Adrenal gland (tissue), 5 donors: ENCODE results near the gene ADK.

Experiments
- POLR2A ChIP-seq, 2 donors: fragments of 450-650 bp; IDR thresholded peaks; one replicate each; pipeline ENCODE4 v1.6.1; 2017; ENCODE audit warnings: antibody characterized with exemption in 2 of 2, mild to moderate bottlenecking in 2 of 2, moderate library complexity in 1 of 2
- TF ChIP-seq, protein P1 (sequence below), 6 experiments: fragments of 450-650 bp in 4 of 6; fragments of 200-600 bp in 2 of 6; sonication (generic) in 1 of 6; IDR thresholded peaks; 1 replicate in 5 of 6; 2 replicates in 1 of 6; pipeline versions ENCODE4 v1.5.1 to v1.8.0; 2016 to 2021; ENCODE audit warnings: antibody characterized with exemption in 6 of 6, mild to moderate bottlenecking in 2 of 6, moderate library complexity in 1 of 6
- donor health status: DM: no; HTN: no; CAD: no.

GRCh38 chr10:74140553-74140952 lies 10.5 kb upstream of the ADK start:
- TF ChIP-seq, protein P1, sequence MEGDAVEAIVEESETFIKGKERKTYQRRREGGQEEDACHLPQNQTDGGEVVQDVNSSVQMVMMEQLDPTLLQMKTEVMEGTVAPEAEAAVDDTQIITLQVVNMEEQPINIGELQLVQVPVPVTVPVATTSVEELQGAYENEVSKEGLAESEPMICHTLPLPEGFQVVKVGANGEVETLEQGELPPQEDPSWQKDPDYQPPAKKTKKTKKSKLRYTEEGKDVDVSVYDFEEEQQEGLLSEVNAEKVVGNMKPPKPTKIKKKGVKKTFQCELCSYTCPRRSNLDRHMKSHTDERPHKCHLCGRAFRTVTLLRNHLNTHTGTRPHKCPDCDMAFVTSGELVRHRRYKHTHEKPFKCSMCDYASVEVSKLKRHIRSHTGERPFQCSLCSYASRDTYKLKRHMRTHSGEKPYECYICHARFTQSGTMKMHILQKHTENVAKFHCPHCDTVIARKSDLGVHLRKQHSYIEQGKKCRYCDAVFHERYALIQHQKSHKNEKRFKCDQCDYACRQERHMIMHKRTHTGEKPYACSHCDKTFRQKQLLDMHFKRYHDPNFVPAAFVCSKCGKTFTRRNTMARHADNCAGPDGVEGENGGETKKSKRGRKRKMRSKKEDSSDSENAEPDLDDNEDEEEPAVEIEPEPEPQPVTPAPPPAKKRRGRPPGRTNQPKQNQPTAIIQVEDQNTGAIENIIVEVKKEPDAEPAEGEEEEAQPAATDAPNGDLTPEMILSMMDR (IDR thresholded peaks at IDR 0.05): no peak
- TF ChIP-seq POLR2A (IDR thresholded peaks at IDR 0.05): no peak
